GM12878 (cell line): ENCODE data around the gene POMT2. TPM values are rescaled to one million over a fixed set of nuclear protein-coding genes. Genes with fewer than 3 reads are reported as not detected.
"Not testable (repeated sequence)": the region's sequence is repeated elsewhere in the genome, so short reads cannot be mapped to it uniquely, and the experiment has no call there.

ENCODE experiments used
- ATAC-seq: fragments of 200-7000 bp; cut with Tn5 transposase; 3 replicates; pipeline ENCODE4 v1.9.1; 2020; ENCODE audit warnings: mild to moderate bottlenecking, moderate library complexity
- BruUV-seq: library from RNA; stranded (reverse); fragments of 400-500 nt; replicated peaks from 2 replicates; lab custom pipeline; 2021; lab: Mats Ljungman, UMichigan
- CTCF ChIA-PET: fragments of 300-600 bp; sonication (Branson Sonifier 250); formaldehyde crosslinking; extraction: SDS; loops from one replicate; lab custom pipeline; 2021; ENCODE audit warnings: inconsistent platforms; lab: Yijun Ruan, JAX
- POLR2A ChIA-PET: fragments of 350-600 bp; formaldehyde crosslinking; extraction: SDS; loops from one replicate; lab custom pipeline; 2021; ENCODE audit warnings: inconsistent platforms; lab: Charles Lee
- RAD21 ChIA-PET: fragments of 300-600 bp; sonication (Branson Sonifier 250); formaldehyde crosslinking; loops from one replicate; lab custom pipeline; 2023; ENCODE audit warnings: antibody characterized with exemption; ENCODE audit not compliant: unreplicated experiment; lab: Charles Lee
- SMC1A ChIA-PET: fragments of 300-600 bp; sonication (Branson Sonifier 250); formaldehyde crosslinking; loops from one replicate; lab custom pipeline; 2023; ENCODE audit not compliant: unreplicated experiment, uncharacterized antibody; lab: Charles Lee
- DNase-seq: peaks from one replicate; pipeline ENCODE4 v3.0.0-alpha.2; 2011; ENCODE audit warnings: low read depth, low spot score
- FAIRE-seq: peaks from 3 replicates; lab custom pipeline; 2011; peaks lifted over from hg19 to GRCh38; lab: Jason Lieb, UNC
- H2AFZ ChIP-seq: 2 replicates; pipeline ENCODE4 v1.6.0; 2011; ENCODE audit warnings: low read depth, low read length, control low read depth; ENCODE audit not compliant: control insufficient read depth
- H3K27ac ChIP-seq: 2 replicates; pipeline ENCODE4 v1.5.1; 2011; ENCODE audit warnings: control low read depth; ENCODE audit not compliant: control insufficient read depth, insufficient read depth
- H3K27me3 ChIP-seq, 2 experiments: replicated peaks in 1 of 2; 2 replicates each; pipeline versions ENCODE4 v1.6.0 to v1.6.1; 2011; ENCODE audit warnings: low read length in 1 of 2; ENCODE audit not compliant: control insufficient read depth in 2 of 2, insufficient read depth in 2 of 2
- H3K36me3 ChIP-seq, 2 experiments: 2 replicates each; pipeline ENCODE4 v1.5.1; 2011; ENCODE audit warnings: low read length in 1 of 2; ENCODE audit not compliant: control insufficient read depth in 2 of 2, insufficient read depth in 2 of 2
- H3K4me1 ChIP-seq: 2 replicates; pipeline ENCODE4 v1.6.1; 2011; ENCODE audit warnings: mild to moderate bottlenecking, low read length, moderate library complexity, mixed read lengths; ENCODE audit not compliant: control insufficient read depth, insufficient read depth
- H3K4me2 ChIP-seq: 2 replicates; pipeline ENCODE4 v1.6.0; 2011; ENCODE audit warnings: control low read depth; ENCODE audit not compliant: control insufficient read depth, insufficient read depth
- H3K4me3 ChIP-seq: fragments of 200-600 bp; sonication (generic); 2 replicates; pipeline ENCODE4 v1.5.1; 2016
- H3K79me2 ChIP-seq: 2 replicates; pipeline ENCODE4 v1.6.0; 2011; ENCODE audit warnings: low read length; ENCODE audit not compliant: control insufficient read depth, insufficient read depth
- H3K9ac ChIP-seq: 2 replicates; pipeline ENCODE4 v1.8.0; 2011; ENCODE audit warnings: low read length, control low read depth, mixed read lengths; ENCODE audit not compliant: control insufficient read depth, insufficient read depth
- H3K9me3 ChIP-seq: replicated peaks from 3 replicates; pipeline ENCODE4 v1.5.1; 2011; ENCODE audit warnings: mild to moderate bottlenecking, low read length; ENCODE audit not compliant: control insufficient read depth, insufficient read depth
- H4K20me1 ChIP-seq: 2 replicates; pipeline ENCODE4 v1.6.0; 2011; ENCODE audit not compliant: control insufficient read depth, insufficient read depth
- KAT2A ChIP-seq: conservative IDR thresholded peaks from 2 replicates; pipeline ENCODE4 v1.6.1; 2011; ENCODE audit warnings: low read depth, low read length; ENCODE audit not compliant: control insufficient read depth
- SMAD1 ChIP-seq: fragments of 450-650 bp; IDR thresholded peaks from 2 replicates; pipeline ENCODE4 v1.6.1; 2018; ENCODE audit warnings: mild to moderate bottlenecking, low read depth; ENCODE audit not compliant: partially characterized antibody
- ZNF384 ChIP-seq: IDR thresholded peaks from 2 replicates; pipeline ENCODE4 v1.6.1; 2012; ENCODE audit warnings: low read depth, mild to moderate bottlenecking, low read length, improper control_type of control experiment, borderline replicate concordance
- WGBS: methylation state at CpG from one replicate; pipeline ENCODE4 v1.1.6; 2016; ENCODE audit warnings: low lambda C conversion rate; ENCODE audit not compliant: insufficient replicate concordance, insufficient coverage; ENCODE audit errors: missing lambda C conversion rate; 5-methylcytosine and 5-hydroxymethylcytosine counted together
- in situ Hi-C: fragments of 300-500 bp; cut with MboI; formaldehyde crosslinking; loops from 9 replicates; pipeline ENCODE4 v1.14.3; 2018; ENCODE audit warnings: mixed read lengths
- intact Hi-C: fragments of 100-400 bp; cut with micrococcal nuclease; formaldehyde crosslinking; loops from one replicate; pipeline ENCODE4 v1.14.2; 2022; ENCODE audit not compliant: unreplicated experiment
- polyA plus RNA-seq, 11 experiments: library from polyadenylated mRNA; depleted of rRNA in 4 of 11; unstranded in 6 of 11; stranded (reverse) in 5 of 11; fragments of >200 nt; fragmentation: Nextera tagmentation in 4 of 11; fragmentation: Illumina TruSeq in 1 of 11; extraction: Ambion mirVana in 4 of 11; extraction: Trizol in 1 of 11; gene quantifications; 1 replicate in 1 of 11; 2 replicates in 10 of 11; pipeline versions ENCODE4 v1.2.1 to v1.2.3, GENCODE V29; 2011 to 2016; ENCODE audit warnings: inconsistent platforms in 2 of 11, missing spikeins in 2 of 11, low read depth in 1 of 11
- total RNA-seq, 4 experiments: library from RNA; depleted of rRNA in 3 of 4; stranded (reverse); fragments of >200 nt in 3 of 4; fragmentation: Illumina TruSeq in 1 of 4; extraction: Trizol in 1 of 4; gene quantifications; 2 replicates each; pipeline versions ENCODE4 v1.2.1 to v1.2.3, GENCODE V29; 2013 to 2021
- TF ChIP-seq, protein P1 (sequence below): fragments of 450-650 bp; IDR thresholded peaks from 2 replicates; pipeline ENCODE4 v1.6.1; 2017; ENCODE audit warnings: mild to moderate bottlenecking, low read depth, inconsistent platforms; ENCODE audit not compliant: poor library complexity, severe bottlenecking

Gene POMT2
- total and polyA plus RNA-seq, 10 of the 15 experiments (the other 5 are each of a cell fraction or from before 2014, with no cell fraction given) = 0.23 to 13.9 (median 6.5) TPM

DNA sequence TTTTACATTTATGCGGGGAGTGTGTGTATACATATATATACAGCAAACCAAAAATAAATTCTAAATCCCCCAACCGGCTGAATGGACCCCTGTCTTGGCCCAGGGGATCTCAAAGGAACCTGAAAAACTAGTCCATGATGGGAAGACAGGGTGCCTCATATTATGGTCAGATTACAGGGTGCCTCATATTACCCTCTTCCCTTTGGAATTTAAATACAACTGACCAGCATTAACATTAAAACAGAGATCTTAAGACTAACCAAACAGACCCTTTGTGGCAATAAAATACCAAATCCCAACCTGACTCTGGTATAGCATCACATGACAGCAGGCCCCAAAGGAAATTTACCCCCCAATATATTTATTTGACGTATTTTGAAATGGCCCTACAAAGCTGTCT, 17.2 kb upstream of the POMT2 start:
- SMC1A ChIA-PET = no interaction called here
- RAD21 ChIA-PET = interaction anchor here (1.2 kb wide), 1 partner anchor 39 kb away, joined by 4 read pairs; the partner anchor contains the start of genes SAMD15 and TMED8
- CTCF ChIA-PET = no interaction called here
- Histone ChIP-seq H3K27ac (no peak overlapping the region), H3K36me3 (peaks cover 7 to 12% of the 10 kb centered on the region in 2 experiments), H3K9ac (no peak overlapping the region), H2AFZ (no peak overlapping the region), H3K4me3 (no peak overlapping the region), H4K20me1 (no peaks in the 10 kb centered on the region), H3K27me3 (no peaks in the 10 kb centered on the region), H3K4me1 (no peaks in the 10 kb centered on the region), H3K9me3 (no peaks in the 10 kb centered on the region), H3K4me2 (no peak overlapping the region), H3K79me2 (no peaks in the 10 kb centered on the region)
- FAIRE-seq = no peak
- no peak for DNase-seq
- TSS peak; percentile 40 for BruUV-seq
- TF ChIP-seq, protein P1, sequence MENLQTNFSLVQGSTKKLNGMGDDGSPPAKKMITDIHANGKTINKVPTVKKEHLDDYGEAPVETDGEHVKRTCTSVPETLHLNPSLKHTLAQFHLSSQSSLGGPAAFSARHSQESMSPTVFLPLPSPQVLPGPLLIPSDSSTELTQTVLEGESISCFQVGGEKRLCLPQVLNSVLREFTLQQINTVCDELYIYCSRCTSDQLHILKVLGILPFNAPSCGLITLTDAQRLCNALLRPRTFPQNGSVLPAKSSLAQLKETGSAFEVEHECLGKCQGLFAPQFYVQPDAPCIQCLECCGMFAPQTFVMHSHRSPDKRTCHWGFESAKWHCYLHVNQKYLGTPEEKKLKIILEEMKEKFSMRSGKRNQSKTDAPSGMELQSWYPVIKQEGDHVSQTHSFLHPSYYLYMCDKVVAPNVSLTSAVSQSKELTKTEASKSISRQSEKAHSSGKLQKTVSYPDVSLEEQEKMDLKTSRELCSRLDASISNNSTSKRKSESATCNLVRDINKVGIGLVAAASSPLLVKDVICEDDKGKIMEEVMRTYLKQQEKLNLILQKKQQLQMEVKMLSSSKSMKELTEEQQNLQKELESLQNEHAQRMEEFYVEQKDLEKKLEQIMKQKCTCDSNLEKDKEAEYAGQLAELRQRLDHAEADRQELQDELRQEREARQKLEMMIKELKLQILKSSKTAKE = no peak
- TF ChIP-seq KAT2A (no peak), SMAD1 (no peak), ZNF384 (no peak)
- POLR2A ChIA-PET = interaction anchor here (1.2 kb wide), 1 partner anchor 35 kb away, joined by 3 read pairs; no protein-coding TSS in a partner anchor
- intact Hi-C loops = no loop called here
- in situ Hi-C loops = no loop called here
- ATAC-seq = no peak
- WGBS = 73% methylated on average over 3 of the region's 3 CpGs

GRCh38 chr14:77337255-77337654, 16.6 kb upstream of the POMT2 start:
- peaks cover 7 to 12% of the 10 kb centered on the region in 2 experiments for H3K36me3 ChIP-seq
- H4K20me1 ChIP-seq, FAIRE-seq, H3K27ac ChIP-seq, in situ Hi-C loops, BruUV-seq, intact Hi-C loops, ATAC-seq, H3K4me3 ChIP-seq, H3K4me2 ChIP-seq, H3K79me2 ChIP-seq, RAD21 ChIA-PET, H3K27me3 ChIP-seq, H3K9ac ChIP-seq, SMC1A ChIA-PET, DNase-seq, H3K9me3 ChIP-seq, CTCF ChIA-PET, H2AFZ ChIP-seq, POLR2A ChIA-PET, H3K4me1 ChIP-seq: not testable (repeated sequence)
- WGBS = over 99% methylated on average over 9 of the region's 9 CpGs
